NCI-H2029 (cell line): ENCODE results near the gene DNAJC5.
"Not testable (repeated sequence)": the region's sequence is repeated elsewhere in the genome, so short reads cannot be mapped to it uniquely, and the experiment has no call there.

Experiments used
- DNase-seq: peaks from one replicate; lab custom pipeline; 2025; lab: John Stamatoyannopoulos, UW

The DNAJC5 gene

GRCh38 chr20:63955827-63956663 is 61.1 kb downstream of the DNAJC5 start, which contains the start of gene UCKL1:
Gene UCKL1 (minus strand): TSS chr20:63956416. CDS start chr20:63956372, 44 bp downstream.
- DNase-seq, result peak; percentile 93

- DNase-seq, result no peak
These were observed 61.7 kb downstream of the DNAJC5 start for GRCh38 chr20:63956664-63957003.

GRCh38 chr20:63957004-63957689 is 62.2 kb downstream of the DNAJC5 start:
- peak; percentile 82 for DNase-seq

GRCh38 chr20:63957690-63958441 is 62.9 kb downstream of the DNAJC5 start:
- peak; percentile 88 for DNase-seq

- DNase-seq, result no peak
These were observed 63.5 kb downstream of the DNAJC5 start for GRCh38 chr20:63958471-63958870.

- DNase-seq, result no peak
These were observed 64.2 kb downstream of the DNAJC5 start for GRCh38 chr20:63958964-63959698.

- DNase-seq, result no peak
These were observed 64.8 kb downstream of the DNAJC5 start for GRCh38 chr20:63959699-63960075.

- not testable (repeated sequence) for DNase-seq
These were observed 66.0 kb downstream of the DNAJC5 start for GRCh38 chr20:63960654-63961621.

GRCh38 chr20:63961664-63962425 is 66.9 kb downstream of the DNAJC5 start:
- no peak for DNase-seq

- no peak for DNase-seq
These were observed 67.8 kb downstream of the DNAJC5 start for GRCh38 chr20:63962426-63963347.

- no peak for DNase-seq
These were observed 68.4 kb downstream of the DNAJC5 start for GRCh38 chr20:63963348-63963741.

GRCh38 chr20:63963784-63964301 is 68.9 kb downstream of the DNAJC5 start:
- DNase-seq, result no peak

GRCh38 chr20:63964412-63964811 is 69.5 kb downstream of the DNAJC5 start:
- DNase-seq, result no peak

GRCh38 chr20:63966172-63966943 is 71.4 kb downstream of the DNAJC5 start:
- DNase-seq, result no peak

- DNase-seq, result no peak
These were observed 72.0 kb downstream of the DNAJC5 start for GRCh38 chr20:63966944-63967322.

- no peak for DNase-seq
These were observed 72.6 kb downstream of the DNAJC5 start for GRCh38 chr20:63967330-63968135.
